K562 (cell line): ENCODE data around the gene TCF15. TPM values are rescaled to one million over a fixed set of nuclear protein-coding genes. Genes with fewer than 3 reads are reported as not detected.

Source experiments
- ATAC-seq: fragments of 200-7000 bp; cut with Tn5 transposase; 3 replicates; pipeline ENCODE4 v1.9.1; 2020; ENCODE audit warnings: moderate library complexity
- BruUV-seq: library from RNA; stranded (reverse); fragments of 400-500 nt; replicated peaks from 2 replicates; lab custom pipeline; 2021; lab: Mats Ljungman, UMichigan
- CTCF ChIA-PET: fragments of 300-600 bp; formaldehyde crosslinking; extraction: SDS; loops from one replicate; lab custom pipeline; 2021; ENCODE audit warnings: low intra/inter-chr PET ratio; lab: Yijun Ruan, JAX
- POLR2A ChIA-PET: fragments of 300-600, 350-650 bp; sonication (Branson Sonifier 250); formaldehyde crosslinking; extraction: SDS; loops from one replicate; lab custom pipeline; 2021; ENCODE audit warnings: antibody characterized with exemption, inconsistent platforms; lab: Yijun Ruan, JAX
- DNase-seq, 4 experiments: peaks; one replicate each; pipeline versions ENCODE4 v3.0.0 to v3.0.0-alpha.2; 2011 to 2018; ENCODE audit warnings: low spot score in 3 of 4, mixed read lengths in 3 of 4; ENCODE audit errors: extremely low read depth in 1 of 4
- FAIRE-seq: peaks from 2 replicates; lab custom pipeline; 2011; peaks lifted over from hg19 to GRCh38; lab: Jason Lieb, UNC
- H2AFZ ChIP-seq: 2 replicates; pipeline ENCODE4 v1.6.0; 2011; ENCODE audit warnings: low read depth, low read length, control low read depth, inconsistent platforms
- H3K27ac ChIP-seq: fragments of 200-600 bp; 3 replicates; pipeline ENCODE4 v1.8.0; 2011; ENCODE audit warnings: low read depth, mild to moderate bottlenecking, control low read depth, inconsistent platforms, low read length, moderate library complexity, mixed read lengths; ENCODE audit errors: extremely low read depth
- H3K27me3 ChIP-seq, 2 experiments: fragments of 300-600 bp in 1 of 2; 2 replicates in 1 of 2; 3 replicates in 1 of 2; pipeline versions ENCODE4 v1.6.0 to v1.8.0; 2011; ENCODE audit warnings: inconsistent platforms in 2 of 2, low read length in 2 of 2, mild to moderate bottlenecking in 1 of 2, mixed read lengths in 1 of 2, moderate library complexity in 1 of 2; ENCODE audit not compliant: control insufficient read depth in 2 of 2, insufficient read depth in 2 of 2
- H3K36me3 ChIP-seq: fragments of 300-600 bp; 3 replicates; pipeline ENCODE4 v1.8.0; 2011; ENCODE audit warnings: mild to moderate bottlenecking, low read length, inconsistent platforms; ENCODE audit not compliant: control insufficient read depth, insufficient read depth
- H3K4me1 ChIP-seq, 2 experiments: fragments of 200-600 bp in 1 of 2; replicated peaks in 1 of 2; 2 replicates in 1 of 2; 3 replicates in 1 of 2; pipeline versions ENCODE4 v1.5.1 to v1.8.0; 2011; ENCODE audit warnings: inconsistent platforms in 2 of 2, low read length in 2 of 2, mild to moderate bottlenecking in 1 of 2, mixed read lengths in 1 of 2, moderate library complexity in 1 of 2; ENCODE audit not compliant: control insufficient read depth in 2 of 2, insufficient read depth in 2 of 2
- H3K4me2 ChIP-seq: 2 replicates; pipeline ENCODE4 v1.6.1; 2011; ENCODE audit warnings: low read length, control low read depth, inconsistent platforms, mixed read lengths; ENCODE audit not compliant: insufficient read depth
- H3K4me3 ChIP-seq: fragments of 200-600 bp; sonication (generic), shearing (Covaris generic); 2 replicates; pipeline ENCODE4 v1.5.1; 2016; ENCODE audit warnings: control low read depth, inconsistent platforms
- H3K79me2 ChIP-seq: fragments of 200-600 bp; 3 replicates; pipeline ENCODE4 v1.8.0; 2011; ENCODE audit warnings: low read length, inconsistent platforms; ENCODE audit not compliant: control insufficient read depth, insufficient read depth
- H3K9ac ChIP-seq, 2 experiments: 2 replicates each; pipeline versions ENCODE4 v1.6.0 to v1.6.1; 2011; ENCODE audit warnings: low read depth in 2 of 2, low read length in 2 of 2, control low read depth in 1 of 2, inconsistent platforms in 1 of 2, mild to moderate bottlenecking in 1 of 2, mixed read lengths in 1 of 2; ENCODE audit not compliant: insufficient read depth in 1 of 2
- H3K9me1 ChIP-seq: one replicate; pipeline ENCODE4 v1.6.0; 2011; ENCODE audit warnings: inconsistent platforms, mild to moderate bottlenecking, low read length, moderate library complexity; ENCODE audit not compliant: control insufficient read depth, insufficient read depth
- H3K9me3 ChIP-seq: replicated peaks from 2 replicates; pipeline ENCODE4 v1.5.1; 2011; ENCODE audit warnings: low read depth, low read length, inconsistent platforms; ENCODE audit not compliant: control insufficient read depth, insufficient read depth
- H4K20me1 ChIP-seq: replicated peaks from 2 replicates; pipeline ENCODE4 v1.6.1; 2011; ENCODE audit warnings: low read length, inconsistent platforms, mixed read lengths; ENCODE audit not compliant: control insufficient read depth, insufficient read depth
- NFIC ChIP-seq: fragments of 450-650 bp; IDR thresholded peaks from 2 replicates; pipeline ENCODE4 v1.6.1; 2017; ENCODE audit warnings: mild to moderate bottlenecking, inconsistent platforms
- TAF7 ChIP-seq: fragments of 450-650 bp; IDR thresholded peaks from 2 replicates; pipeline ENCODE4 v1.6.1; 2016; ENCODE audit warnings: missing genetic modification characterization, missing compliant biosample characterization
- ZNF316 ChIP-seq: fragments of 450-650 bp; IDR thresholded peaks from 2 replicates; pipeline ENCODE4 v1.6.1; 2016
- ZNF407 ChIP-seq: fragments of 450-650 bp; IDR thresholded peaks from 2 replicates; pipeline ENCODE4 v1.6.1; 2016; ENCODE audit warnings: low read depth
- WGBS: fragments of 100-300 bp; shearing (Covaris generic); methylation state at CpG from one replicate; pipeline ENCODE4 v1.1.6; 2016; ENCODE audit warnings: low coverage, mixed read lengths; ENCODE audit not compliant: insufficient coverage; ENCODE audit errors: missing lambda C conversion rate; 5-methylcytosine and 5-hydroxymethylcytosine counted together
- in situ Hi-C: fragments of 300-500 bp; cut with MboI; formaldehyde crosslinking; loops from 4 replicates; pipeline ENCODE4 v1.15.0; 2018; ENCODE audit warnings: inconsistent platforms, mixed read lengths
- intact Hi-C: fragments of 100-400 bp; cut with micrococcal nuclease; formaldehyde crosslinking; loops from 2 replicates; pipeline ENCODE4 v1.14.2; 2022
- polyA plus RNA-seq, 8 experiments: library from polyadenylated mRNA; depleted of rRNA in 4 of 8; stranded (reverse) in 5 of 8; unstranded in 3 of 8; fragments of >200 nt; fragmentation: Nextera tagmentation in 2 of 8; fragmentation: Illumina TruSeq in 1 of 8; extraction: Ambion mirVana in 2 of 8; extraction: Trizol in 1 of 8; gene quantifications; 2 replicates each; pipeline versions ENCODE4 v1.2.1 to v1.2.3, GENCODE V29; 2011 to 2014; ENCODE audit warnings: inconsistent platforms in 1 of 8, missing spikeins in 1 of 8
- total RNA-seq, 7 experiments: library from RNA; depleted of rRNA in 6 of 7; stranded (reverse); fragments of >200 nt in 6 of 7; fragmentation: Illumina TruSeq in 2 of 7; extraction: Trizol in 2 of 7; gene quantifications; 2 replicates each; pipeline versions ENCODE4 v1.2.1 to v1.2.3, GENCODE V29; 2011 to 2021; ENCODE audit warnings: low replicate concordance in 1 of 7
- TF ChIP-seq, protein P1 (sequence below), 2 experiments: IDR thresholded peaks in 1 of 2; conservative IDR thresholded peaks in 1 of 2; 2 replicates each; pipeline ENCODE4 v1.6.1; 2016; ENCODE audit warnings: low read depth in 2 of 2, mild to moderate bottlenecking in 1 of 2, missing compliant biosample characterization in 1 of 2, missing genetic modification characterization in 1 of 2, moderate library complexity in 1 of 2

The TCF15 gene
- total and polyA plus RNA-seq, 9 of the 15 experiments (the other 6 are each of a cell fraction or from before 2014, with no cell fraction given): 0.04 to 5.0 (median 1.2) TPM

GRCh38 chr20:635893-636338, 25.8 kb upstream of the TCF15 start:
- Histone ChIP-seq H3K27me3 (peaks cover 0 to 23% of the 10 kb centered on the region in 2 experiments; a peak in 2 of 5 replicates), H3K9me3 (no peaks in the 10 kb centered on the region), H4K20me1 (peaks cover 3% of the 10 kb centered on the region; the same call in 1 of the 2 replicates), H3K9ac (no peak overlapping the region), H3K4me3 (no peak overlapping the region), H3K36me3 (no peaks in the 10 kb centered on the region), H3K4me1 (peaks cover 0 to under 1% of the 10 kb centered on the region in 2 experiments; a peak in 2 of 5 replicates), H2AFZ (no peak overlapping the region), H3K79me2 (no peaks in the 10 kb centered on the region), H3K9me1 (no peaks in the 10 kb centered on the region), H3K27ac (no peak overlapping the region), H3K4me2 (no peak overlapping the region)
- WGBS: 8% methylated on average over 7 of the region's 7 CpGs
- CTCF ChIA-PET: no interaction called here
- POLR2A ChIA-PET: interaction anchor here (1.0 kb wide), 1 partner anchor 16 kb away, joined by 4 read pairs; no protein-coding TSS in a partner anchor
- in situ Hi-C loops (no loop called here), intact Hi-C loops (no loop called here)
- ATAC-seq (no peak), DNase-seq (no peak), FAIRE-seq (no peak)
- TF ChIP-seq TAF7 (tag) (no peak), ZNF316 (no peak), NFIC (peak; percentile 40; the same call in 1 of the 2 replicates), ZNF407 (no peak)
- TF ChIP-seq, protein P1, sequence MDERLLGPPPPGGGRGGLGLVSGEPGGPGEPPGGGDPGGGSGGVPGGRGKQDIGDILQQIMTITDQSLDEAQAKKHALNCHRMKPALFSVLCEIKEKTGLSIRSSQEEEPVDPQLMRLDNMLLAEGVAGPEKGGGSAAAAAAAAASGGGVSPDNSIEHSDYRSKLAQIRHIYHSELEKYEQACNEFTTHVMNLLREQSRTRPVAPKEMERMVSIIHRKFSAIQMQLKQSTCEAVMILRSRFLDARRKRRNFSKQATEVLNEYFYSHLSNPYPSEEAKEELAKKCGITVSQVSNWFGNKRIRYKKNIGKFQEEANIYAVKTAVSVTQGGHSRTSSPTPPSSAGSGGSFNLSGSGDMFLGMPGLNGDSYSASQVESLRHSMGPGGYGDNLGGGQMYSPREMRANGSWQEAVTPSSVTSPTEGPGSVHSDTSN (CRISPR knock-in tag; IDR thresholded peaks at IDR 0.05; ENCODE audit: low read depth): no peak
- TF ChIP-seq, protein P1 (tag; conservative IDR thresholded peaks at IDR 0.05; ENCODE audit: low read depth): 0 out of 2 replicates have a peak, but pooled peaks have one; percentile 12
- BruUV-seq: no TSS peak
